Endothelial cell (in vitro differentiated cells): Measurements from ENCODE around the gene CCNY. TPM values are rescaled to one million over a fixed set of nuclear protein-coding genes. Genes with fewer than 3 reads are reported as not detected.
A peak's percentile ranks its signal among the peaks of the same experiment; 100 is the strongest.

Experiments
- DNase-seq: peaks from one replicate; pipeline ENCODE4 v3.0.0; 2021; ENCODE audit warnings: low spot score
- H3K27ac Mint-ChIP-seq: one replicate; pipeline ENCODE4 v1.8.0; 2021; ENCODE audit warnings: mixed read lengths, inconsistent platforms; ENCODE audit not compliant: unreplicated experiment
- H3K27me3 Mint-ChIP-seq: one replicate; pipeline ENCODE4 v1.8.0; 2021; ENCODE audit warnings: mild to moderate bottlenecking, moderate library complexity, mixed read lengths, inconsistent platforms; ENCODE audit not compliant: unreplicated experiment
- H3K36me3 Mint-ChIP-seq: one replicate; pipeline ENCODE4 v1.8.0; 2021; ENCODE audit warnings: mild to moderate bottlenecking, low read depth, mixed read lengths, inconsistent platforms; ENCODE audit not compliant: unreplicated experiment
- H3K4me1 Mint-ChIP-seq: one replicate; pipeline ENCODE4 v1.8.0; 2021; ENCODE audit warnings: mild to moderate bottlenecking, mixed read lengths, inconsistent platforms; ENCODE audit not compliant: unreplicated experiment
- H3K4me3 Mint-ChIP-seq: one replicate; pipeline ENCODE4 v1.8.0; 2021; ENCODE audit warnings: mild to moderate bottlenecking, mixed read lengths, inconsistent platforms; ENCODE audit not compliant: unreplicated experiment
- H3K9me3 Mint-ChIP-seq: one replicate; pipeline ENCODE4 v1.8.0; 2021; ENCODE audit warnings: mixed read lengths, inconsistent platforms; ENCODE audit not compliant: unreplicated experiment
- total RNA-seq: library from RNA; stranded (reverse); fragmentation: NEBNext Ultra II Directional; extraction: Animal tissue kit (Norgen Biotek cat#: 25700); gene quantifications from one replicate; pipeline ENCODE4 v1.2.1, GENCODE V29; 2021; ENCODE audit not compliant: unreplicated experiment
- TF ChIP-seq, protein P1 (sequence below): fragments of 200-600 bp; sonication (generic); IDR thresholded peaks from one replicate; pipeline ENCODE4 v1.5.0; 2021; ENCODE audit warnings: antibody characterized with exemption; ENCODE audit not compliant: unreplicated experiment

The CCNY gene
- total RNA-seq, 1 donor from 2014 or later, result 169 TPM

DNA sequence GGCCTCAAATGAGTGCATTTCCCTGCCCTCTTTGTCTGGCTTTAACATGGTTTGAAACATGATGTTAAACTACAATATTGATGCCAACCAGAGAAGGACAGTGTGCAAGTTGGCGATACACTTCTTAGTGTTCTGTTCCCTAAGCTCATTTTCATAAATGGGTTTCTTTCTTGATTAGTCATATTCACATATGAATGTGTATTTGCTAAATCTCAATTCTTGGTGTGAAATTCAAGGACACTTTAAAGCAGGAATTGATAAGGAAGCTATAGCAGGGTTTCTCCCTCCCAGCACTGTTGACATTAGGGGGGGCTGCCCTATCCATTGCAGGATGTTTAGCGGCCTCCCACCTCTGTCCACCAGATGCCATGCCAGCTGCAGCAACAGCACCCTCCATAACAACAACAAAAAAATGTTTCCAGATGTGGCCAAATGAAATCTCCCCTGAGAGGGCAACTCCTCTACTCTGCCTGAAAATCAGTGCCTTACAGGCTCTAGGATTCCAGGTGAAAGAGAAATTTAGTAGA lies 13.1 kb downstream of the CCNY start:
- no peak for DNase-seq
- H3K27ac Mint-ChIP-seq, result no peak overlapping the region
- H3K36me3 Mint-ChIP-seq, result peaks cover 3% of the 10 kb centered on the region
- H3K4me1 Mint-ChIP-seq, result peaks cover 67% of the 10 kb centered on the region
- TF ChIP-seq, protein P1, sequence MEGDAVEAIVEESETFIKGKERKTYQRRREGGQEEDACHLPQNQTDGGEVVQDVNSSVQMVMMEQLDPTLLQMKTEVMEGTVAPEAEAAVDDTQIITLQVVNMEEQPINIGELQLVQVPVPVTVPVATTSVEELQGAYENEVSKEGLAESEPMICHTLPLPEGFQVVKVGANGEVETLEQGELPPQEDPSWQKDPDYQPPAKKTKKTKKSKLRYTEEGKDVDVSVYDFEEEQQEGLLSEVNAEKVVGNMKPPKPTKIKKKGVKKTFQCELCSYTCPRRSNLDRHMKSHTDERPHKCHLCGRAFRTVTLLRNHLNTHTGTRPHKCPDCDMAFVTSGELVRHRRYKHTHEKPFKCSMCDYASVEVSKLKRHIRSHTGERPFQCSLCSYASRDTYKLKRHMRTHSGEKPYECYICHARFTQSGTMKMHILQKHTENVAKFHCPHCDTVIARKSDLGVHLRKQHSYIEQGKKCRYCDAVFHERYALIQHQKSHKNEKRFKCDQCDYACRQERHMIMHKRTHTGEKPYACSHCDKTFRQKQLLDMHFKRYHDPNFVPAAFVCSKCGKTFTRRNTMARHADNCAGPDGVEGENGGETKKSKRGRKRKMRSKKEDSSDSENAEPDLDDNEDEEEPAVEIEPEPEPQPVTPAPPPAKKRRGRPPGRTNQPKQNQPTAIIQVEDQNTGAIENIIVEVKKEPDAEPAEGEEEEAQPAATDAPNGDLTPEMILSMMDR, result no peak
- H3K9me3 Mint-ChIP-seq, result no peaks in the 10 kb centered on the region
- H3K4me3 Mint-ChIP-seq, result no peak overlapping the region
- H3K27me3 Mint-ChIP-seq, result peaks cover 5% of the 10 kb centered on the region

DNA sequence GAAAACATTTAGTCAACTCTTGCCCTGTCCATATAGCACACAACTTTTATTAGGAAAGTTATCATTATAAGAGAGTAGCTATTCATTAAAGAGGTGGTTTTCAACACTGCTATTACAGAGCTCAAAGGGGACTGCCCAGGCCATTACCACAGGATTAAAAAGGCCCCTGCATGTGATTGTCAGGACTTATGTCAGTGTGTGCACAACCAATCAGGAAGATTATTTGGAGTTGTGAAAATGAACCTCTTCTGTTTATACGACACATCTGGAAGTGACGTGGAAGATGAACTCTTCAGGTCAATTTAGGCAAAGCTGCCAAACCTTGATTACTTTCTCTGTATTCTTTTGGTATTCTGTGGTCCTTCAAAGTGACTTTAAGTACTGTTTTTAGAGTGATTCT lies 14.7 kb downstream of the CCNY start:
- DNase-seq, result no peak
- peaks cover 5% of the 10 kb centered on the region for H3K27me3 Mint-ChIP-seq
- no peak overlapping the region for H3K27ac Mint-ChIP-seq
- H3K4me1 Mint-ChIP-seq, result peaks cover 66% of the 10 kb centered on the region
- TF ChIP-seq, protein P1, result no peak
- H3K4me3 Mint-ChIP-seq, result no peak overlapping the region
- H3K9me3 Mint-ChIP-seq, result no peaks in the 10 kb centered on the region
- peaks cover 3% of the 10 kb centered on the region for H3K36me3 Mint-ChIP-seq

DNA sequence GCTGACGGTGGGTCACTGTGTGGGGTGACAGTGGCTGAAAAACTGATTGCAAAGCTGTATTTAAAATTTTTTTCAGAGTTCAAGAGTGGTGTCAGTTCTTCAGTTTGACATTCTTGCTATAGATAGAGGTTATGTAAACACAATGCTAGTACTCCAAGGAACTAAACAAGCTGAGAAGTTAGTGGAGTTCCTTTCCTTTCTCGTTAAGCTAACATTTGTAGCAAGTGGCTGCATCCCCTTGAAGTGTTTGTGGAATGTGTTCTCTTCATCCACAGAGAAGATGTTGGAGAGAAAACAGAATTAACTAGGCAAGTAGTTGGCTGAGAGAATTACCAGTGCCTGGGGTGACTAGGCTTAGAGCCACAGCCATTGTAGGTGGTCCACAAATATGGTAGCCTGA lies 15.8 kb downstream of the CCNY start:
- DNase-seq, result no peak
- Mint-ChIP-seq H3K27me3 (peaks cover 6% of the 10 kb centered on the region), H3K36me3 (peaks cover 3% of the 10 kb centered on the region), H3K9me3 (no peaks in the 10 kb centered on the region), H3K4me1 (peaks cover 69% of the 10 kb centered on the region), H3K27ac (no peak overlapping the region), H3K4me3 (no peak overlapping the region)
- TF ChIP-seq, protein P1, result no peak

DNA sequence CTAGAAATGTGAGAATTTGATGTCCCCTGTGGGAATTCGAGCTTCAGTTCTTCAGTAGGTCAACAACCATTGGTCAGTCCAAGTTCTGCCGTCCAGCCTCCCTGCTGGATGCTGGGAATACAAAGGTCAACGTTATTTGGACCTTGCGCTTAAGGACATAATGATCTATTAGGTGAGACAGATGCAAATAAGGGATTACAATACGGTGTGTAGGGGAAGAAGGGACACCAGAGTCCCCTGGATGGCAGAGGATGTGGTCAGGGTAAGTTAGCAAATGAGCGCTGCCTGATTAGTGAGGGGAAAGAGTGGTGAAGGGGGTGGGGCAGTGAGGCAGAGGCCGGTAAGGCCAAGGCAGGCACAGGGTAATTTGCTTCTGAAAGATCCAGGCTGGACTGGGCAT lies 16.2 kb downstream of the CCNY start:
- H3K4me3 Mint-ChIP-seq, result no peak overlapping the region
- H3K4me1 Mint-ChIP-seq, result peaks cover 69% of the 10 kb centered on the region
- no peak for DNase-seq
- H3K36me3 Mint-ChIP-seq, result peaks cover 3% of the 10 kb centered on the region
- H3K9me3 Mint-ChIP-seq, result no peaks in the 10 kb centered on the region
- TF ChIP-seq, protein P1, result no peak
- peaks cover 6% of the 10 kb centered on the region for H3K27me3 Mint-ChIP-seq
- peak overlapping the region; percentile 76 for H3K27ac Mint-ChIP-seq

DNA sequence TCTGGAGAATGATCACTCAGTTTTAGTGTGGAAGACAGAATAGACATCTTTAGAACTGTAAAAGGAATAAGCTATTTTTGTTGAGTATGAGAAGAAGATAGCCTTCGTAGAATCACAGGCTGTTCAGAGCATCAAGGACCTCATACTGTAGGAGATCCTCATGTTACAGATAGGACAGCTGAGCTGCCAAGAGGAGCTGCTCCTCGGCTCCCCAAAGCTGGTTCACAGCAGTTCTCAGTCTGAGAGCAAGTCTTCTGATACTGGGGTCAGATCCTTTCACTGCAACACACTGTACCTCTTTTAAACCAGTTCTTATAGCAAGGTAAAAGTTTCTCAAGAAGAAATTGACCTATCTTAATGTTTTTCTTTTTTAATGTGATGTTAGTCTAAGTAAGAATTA lies 17.1 kb downstream of the CCNY start:
- DNase-seq, result no peak
- no peak overlapping the region for H3K27ac Mint-ChIP-seq

More for the DNA sequence above, 17.1 kb downstream of the CCNY start:
- TF ChIP-seq, protein P1, result no peak
- no peaks in the 10 kb centered on the region for H3K9me3 Mint-ChIP-seq
- H3K27me3 Mint-ChIP-seq, result peaks cover 6% of the 10 kb centered on the region
- peaks cover 3% of the 10 kb centered on the region for H3K36me3 Mint-ChIP-seq
- H3K4me1 Mint-ChIP-seq, result peaks cover 61% of the 10 kb centered on the region
- H3K4me3 Mint-ChIP-seq, result no peak overlapping the region
